Thyroid gland (tissue), 4 donors: ENCODE results near the gene TAF11. TPM values are rescaled to one million over a fixed set of nuclear protein-coding genes. Genes with fewer than 3 reads are reported as not detected.
A peak's percentile ranks its signal among the peaks of the same experiment; 100 is the strongest.
"Not testable (repeated sequence)": the region's sequence is repeated elsewhere in the genome, so short reads cannot be mapped to it uniquely, and the experiment has no call there.

Source experiments
- DNase-seq, 2 donors: peaks; one replicate each; pipeline ENCODE4 v3.0.0-alpha.2; 2019
- H3K27ac ChIP-seq, 3 donors: fragments of 200-600 bp; sonication (generic); 1 replicate in 2 of 3; 2 replicates in 1 of 3; pipeline ENCODE4 v1.5.1; 2016 to 2019; ENCODE audit warnings: mild to moderate bottlenecking in 1 of 3, moderate library complexity in 1 of 3
- H3K27me3 ChIP-seq: fragments of 200-600 bp; sonication (generic); one replicate; pipeline ENCODE4 v1.5.1; 2019
- H3K36me3 ChIP-seq, 2 donors: fragments of 200-600 bp; sonication (generic); one replicate each; pipeline ENCODE4 v1.5.1; 2016 to 2019
- H3K4me1 ChIP-seq, 2 donors: fragments of 200-600 bp; sonication (generic); one replicate each; pipeline ENCODE4 v1.5.1; 2017 to 2019
- H3K4me3 ChIP-seq, 3 donors: fragments of 200-600 bp; sonication (generic); replicated peaks in 1 of 3; 1 replicate in 2 of 3; 2 replicates in 1 of 3; pipeline ENCODE4 v1.5.1; 2016; ENCODE audit warnings: mild to moderate bottlenecking in 1 of 3
- H3K9me3 ChIP-seq: fragments of 200-600 bp; sonication (generic); one replicate; pipeline ENCODE4 v1.5.1; 2017
- CTCF ChIP-seq, 6 experiments: fragments of 200-600 bp in 3 of 6; fragments of 450-650 bp in 3 of 6; sonication (generic) in 3 of 6; IDR thresholded peaks; one replicate each; pipeline ENCODE4 v1.5.1; 2016 to 2019; ENCODE audit warnings: antibody characterized with exemption in 6 of 6, mild to moderate bottlenecking in 2 of 6, inconsistent platforms in 1 of 6, moderate library complexity in 1 of 6
- POLR2A ChIP-seq, 2 donors: fragments of 450-650 bp; IDR thresholded peaks; one replicate each; pipeline ENCODE4 v1.6.1; 2017; ENCODE audit warnings: antibody characterized with exemption in 2 of 2, mild to moderate bottlenecking in 2 of 2, moderate library complexity in 1 of 2
- WGBS, 2 donors: methylation state at CpG; one replicate each; pipeline ENCODE4 v1.1.5; 2017; 5-methylcytosine and 5-hydroxymethylcytosine counted together
- intact Hi-C: fragments of 100-400 bp; cut with DNase I; formaldehyde crosslinking; loops from one replicate; pipeline ENCODE4 v1.15.1; 2023
- total RNA-seq, 4 donors: library from RNA; depleted of rRNA; stranded (reverse); fragments of >200 nt; gene quantifications; one replicate each; pipeline ENCODE4 v1.2.3, GENCODE V29; 2016

TAF11 gene
- total RNA-seq, 4 donors from 2014 or later: 12.8 to 32.2 (median 20.2) TPM

GRCh38 chr6:34859951-34860350 lies 27.9 kb downstream of the TAF11 start:
- Histone ChIP-seq H3K36me3 (peaks cover 43 to 59% of the 10 kb centered on the region in 2 donors), H3K4me3 (no peak overlapping the region), H3K27me3 (no peaks in the 10 kb centered on the region), H3K4me1 (no peaks in the 10 kb centered on the region), H3K9me3 (no peaks in the 10 kb centered on the region), H3K27ac (no peak overlapping the region)
- intact Hi-C loops: no loop called here
- TF ChIP-seq POLR2A (IDR thresholded peaks at IDR 0.05) (no peak), CTCF (IDR thresholded peaks at IDR 0.05) (no peak)
- WGBS, 2 donors: 89 to 91% methylated on average over 4 of the region's 4 CpGs
- DNase-seq: no peak

GRCh38 chr6:34858681-34859080 lies 29.2 kb downstream of the TAF11 start:
- peaks cover 43 to 55% of the 10 kb centered on the region in 2 donors for H3K36me3 ChIP-seq

GRCh38 chr6:34855463-34855862 lies 32.4 kb downstream of the TAF11 start:
- no peak overlapping the region for H3K4me3 ChIP-seq
- no peak for DNase-seq
- H3K27me3 ChIP-seq: no peaks in the 10 kb centered on the region
- H3K4me1 ChIP-seq: no peaks in the 10 kb centered on the region
- H3K36me3 ChIP-seq: peaks cover 39 to 51% of the 10 kb centered on the region in 2 donors
- TF ChIP-seq CTCF (IDR thresholded peaks at IDR 0.05) (no peak), POLR2A (IDR thresholded peaks at IDR 0.05) (no peak)
- no peak overlapping the region for H3K27ac ChIP-seq
- WGBS, 2 donors: 90 to 92% methylated on average over 7 of the region's 7 CpGs
- intact Hi-C loops: no loop called here
- H3K9me3 ChIP-seq: no peaks in the 10 kb centered on the region

More at GRCh38 chr6:34858681-34859080, 29.2 kb downstream of the TAF11 start:
- no peak overlapping the region for H3K4me3 ChIP-seq
- intact Hi-C loops: no loop called here
- no peak for DNase-seq
- no peaks in the 10 kb centered on the region for H3K9me3 ChIP-seq
- TF ChIP-seq POLR2A (IDR thresholded peaks at IDR 0.05): no peak
- no peak overlapping the region for H3K27ac ChIP-seq
- WGBS, 2 donors: 91 to 96% methylated on average over 6 of the region's 7 CpGs
- H3K4me1 ChIP-seq: no peaks in the 10 kb centered on the region
- no peaks in the 10 kb centered on the region for H3K27me3 ChIP-seq

- Histone ChIP-seq H3K36me3 (peaks cover 17 to 22% of the 10 kb centered on the region in 2 donors), H3K27ac (no peak overlapping the region), H3K9me3 (no peaks in the 10 kb centered on the region), H3K4me3 (no peak overlapping the region), H3K4me1 (no peaks in the 10 kb centered on the region), H3K27me3 (no peaks in the 10 kb centered on the region)
- 86 to 90% methylated on average over 4 of the region's 4 CpGs for WGBS, 2 donors
- intact Hi-C loops: no loop called here
- DNase-seq: peak; percentile 3 to 6
- TF ChIP-seq POLR2A (IDR thresholded peaks at IDR 0.05) (no peak), CTCF (IDR thresholded peaks at IDR 0.05) (no peak)
Measured at GRCh38 chr6:34852406-34853085, 35.3 kb downstream of the TAF11 start.

GRCh38 chr6:34851361-34851760 lies 36.5 kb downstream of the TAF11 start:
- Histone ChIP-seq H3K27me3 (no peaks in the 10 kb centered on the region), H3K27ac (no peak overlapping the region), H3K36me3 (peaks cover 5 to 12% of the 10 kb centered on the region in 2 donors), H3K4me3 (no peak overlapping the region), H3K4me1 (no peaks in the 10 kb centered on the region), H3K9me3 (no peaks in the 10 kb centered on the region)
- DNase-seq: no peak
- intact Hi-C loops: no loop called here
- 100% methylated on average over 1 of the region's 1 CpG; no CpG with 5 or more reads in 1 of the 2 donors for WGBS, 2 donors
- TF ChIP-seq POLR2A (IDR thresholded peaks at IDR 0.05) (no peak), CTCF (IDR thresholded peaks at IDR 0.05) (no peak)

GRCh38 chr6:34849066-34849465 lies 38.8 kb downstream of the TAF11 start:
- 91 to 94% methylated on average over 6 of the region's 6 CpGs for WGBS, 2 donors

More at GRCh38 chr6:34849066-34849465, 38.8 kb downstream of the TAF11 start:
- H3K9me3 ChIP-seq, H3K27ac ChIP-seq, H3K4me3 ChIP-seq, H3K4me1 ChIP-seq, H3K36me3 ChIP-seq, H3K27me3 ChIP-seq, DNase-seq, intact Hi-C loops: not testable (repeated sequence)
